ENCODE measurements around the gene FSCN2. TPM values are rescaled to one million over a fixed set of nuclear protein-coding genes. Genes with fewer than 3 reads are reported as not detected.
"Not testable (repeated sequence)": the region's sequence is repeated elsewhere in the genome, so short reads cannot be mapped to it uniquely, and the experiment has no call there.

FSCN2 gene
- total RNA-seq, 2 experiments from 2014 or later: 0.22 to 0.33 TPM

DNA sequence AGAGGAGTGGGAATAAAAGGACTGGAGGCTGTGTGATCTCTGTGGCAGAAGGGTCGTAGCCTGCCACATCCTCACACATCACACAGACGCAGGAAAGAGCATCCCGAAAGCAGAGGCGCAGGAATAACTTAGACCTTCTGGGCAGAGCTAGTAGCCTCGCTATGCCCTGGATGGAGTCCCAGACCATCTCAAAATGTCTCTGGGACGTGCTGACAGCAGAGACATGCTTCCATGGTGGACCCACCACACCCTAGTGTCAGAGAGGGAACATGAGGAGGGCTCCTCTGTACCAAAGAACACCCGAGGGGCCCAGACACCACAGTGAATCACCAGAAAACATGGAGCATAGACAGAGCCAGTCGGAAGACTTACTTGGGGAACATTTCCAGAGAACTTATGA, 53.6 kb downstream of the FSCN2 start:
- ChIA-PET CTCF (interaction anchor here (0.6 to 1.1 kb wide), 2 partner anchors 16 to 19 kb away, joined by 3 to 4 read pairs; no protein-coding TSS in a partner anchor), POLR2A (no interaction called here)
- no peak overlapping the region for H3K4me3 Mint-ChIP-seq
- no peaks in the 10 kb centered on the region for H3K27me3 Mint-ChIP-seq
- DNase-seq: no peak
- H3K27ac Mint-ChIP-seq: no peak overlapping the region
- peaks cover 27% of the 10 kb centered on the region for H3K36me3 Mint-ChIP-seq (ENCODE audit: low read depth)
- no peaks in the 10 kb centered on the region for H3K9me3 Mint-ChIP-seq
- peaks cover 8% of the 10 kb centered on the region for H3K4me1 Mint-ChIP-seq

DNA sequence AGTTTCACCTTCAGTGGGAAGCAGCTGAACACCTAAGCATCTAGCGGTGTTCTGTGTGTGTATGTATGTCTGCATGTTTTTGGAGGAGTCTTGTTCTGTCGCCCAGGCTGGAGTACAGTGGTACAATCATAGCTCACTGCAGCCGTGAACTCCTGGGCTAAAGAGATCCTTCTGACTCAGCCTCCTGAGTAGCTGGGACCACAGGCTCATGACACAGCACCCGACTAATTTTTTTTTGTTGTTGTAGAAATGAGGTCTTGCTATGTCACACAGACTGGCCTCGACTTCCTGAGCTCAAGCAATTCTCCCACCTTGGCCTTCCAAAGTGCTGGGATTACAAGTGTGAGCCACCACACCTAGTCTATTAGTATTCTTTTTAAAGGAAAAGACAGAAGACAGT, 54.2 kb downstream of the FSCN2 start:
- ChIA-PET CTCF (interaction anchor here (0.6 to 1.1 kb wide), 2 partner anchors 16 to 20 kb away, joined by 3 to 4 read pairs; no protein-coding TSS in a partner anchor), POLR2A (no interaction called here)
- H3K4me1 Mint-ChIP-seq: peaks cover 8% of the 10 kb centered on the region
- DNase-seq: no peak
- no peak overlapping the region for H3K4me3 Mint-ChIP-seq
- peaks cover 29% of the 10 kb centered on the region for H3K36me3 Mint-ChIP-seq (ENCODE audit: low read depth)
- H3K27ac Mint-ChIP-seq: no peak overlapping the region
- H3K9me3 Mint-ChIP-seq: no peaks in the 10 kb centered on the region
- H3K27me3 Mint-ChIP-seq: no peaks in the 10 kb centered on the region

DNA sequence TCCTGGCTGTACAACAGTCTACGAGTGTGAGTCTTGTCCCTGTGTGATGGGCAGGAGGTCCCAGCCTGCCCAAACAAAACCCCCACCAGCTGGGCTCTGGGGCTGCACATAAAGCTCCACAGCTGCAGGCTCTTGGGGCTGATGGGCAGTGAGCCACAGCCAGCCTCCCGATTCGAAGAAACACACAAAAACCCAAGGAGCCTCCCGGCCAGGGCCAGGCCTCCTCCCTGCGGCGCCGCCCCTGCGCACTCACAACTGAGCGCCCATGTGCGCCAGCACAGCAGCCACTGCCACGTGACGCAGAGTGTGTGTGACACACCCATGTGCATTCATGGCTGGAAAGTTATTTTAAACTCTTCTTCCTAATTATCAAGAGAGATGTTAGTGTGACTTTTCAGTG, 54.6 kb downstream of the FSCN2 start:
- Mint-ChIP-seq H3K27me3 (no peaks in the 10 kb centered on the region), H3K4me1 (peaks cover 8% of the 10 kb centered on the region), H3K4me3 (no peak overlapping the region), H3K27ac (no peak overlapping the region), H3K36me3 (ENCODE audit: low read depth) (peaks cover 31% of the 10 kb centered on the region), H3K9me3 (no peaks in the 10 kb centered on the region)
- CTCF ChIA-PET: interaction anchor here (1.1 kb wide), 1 partner anchor 15 kb away, joined by 4 read pairs; no protein-coding TSS in a partner anchor
- POLR2A ChIA-PET: no interaction called here
- DNase-seq: no peak

DNA sequence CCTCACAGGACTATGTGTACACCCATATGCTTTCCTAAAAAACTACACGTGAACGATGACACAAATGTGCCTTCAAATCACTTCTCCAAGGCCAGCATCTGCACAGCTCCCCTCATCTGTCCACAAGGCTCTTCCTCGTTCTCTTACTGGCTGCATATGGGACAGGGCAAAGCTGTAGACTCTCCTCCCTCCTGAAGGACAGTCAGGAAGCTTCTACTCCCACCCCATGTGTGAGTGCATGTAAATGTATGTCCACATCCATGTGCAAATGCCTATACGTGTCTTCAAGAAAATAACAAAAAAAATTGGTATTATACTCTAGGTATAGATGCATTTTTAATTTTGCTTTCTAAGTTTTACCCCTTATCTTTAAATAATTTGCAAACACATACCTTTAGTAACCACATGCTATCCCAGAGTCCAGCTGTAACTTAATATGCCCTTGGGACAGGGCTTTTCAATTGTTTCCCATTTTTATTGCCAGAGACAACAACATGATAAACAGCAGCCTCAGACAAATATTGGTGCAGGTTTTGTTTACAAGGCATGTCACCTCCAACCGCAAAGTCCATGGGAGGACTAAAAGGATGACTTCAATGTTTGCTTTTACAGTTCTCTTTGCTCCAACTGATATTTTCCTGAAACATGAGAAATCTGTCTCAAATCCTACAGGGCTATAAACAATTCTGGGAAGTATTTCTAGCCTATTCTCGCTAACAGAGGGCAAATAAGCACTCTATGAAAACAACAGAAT, 55.6 kb downstream of the FSCN2 start:
- peaks cover 39% of the 10 kb centered on the region for H3K36me3 Mint-ChIP-seq (ENCODE audit: low read depth)
- ChIA-PET POLR2A (no interaction called here), CTCF (interaction anchor here (0.6 kb wide), 1 partner anchor 1293 kb away, joined by 4 read pairs; no protein-coding TSS in a partner anchor)
- no peak for DNase-seq
- H3K4me1 Mint-ChIP-seq: peaks cover 8% of the 10 kb centered on the region
- H3K27me3 Mint-ChIP-seq: no peaks in the 10 kb centered on the region
- no peak overlapping the region for H3K27ac Mint-ChIP-seq
- no peaks in the 10 kb centered on the region for H3K9me3 Mint-ChIP-seq
- H3K4me3 Mint-ChIP-seq: no peak overlapping the region

DNA sequence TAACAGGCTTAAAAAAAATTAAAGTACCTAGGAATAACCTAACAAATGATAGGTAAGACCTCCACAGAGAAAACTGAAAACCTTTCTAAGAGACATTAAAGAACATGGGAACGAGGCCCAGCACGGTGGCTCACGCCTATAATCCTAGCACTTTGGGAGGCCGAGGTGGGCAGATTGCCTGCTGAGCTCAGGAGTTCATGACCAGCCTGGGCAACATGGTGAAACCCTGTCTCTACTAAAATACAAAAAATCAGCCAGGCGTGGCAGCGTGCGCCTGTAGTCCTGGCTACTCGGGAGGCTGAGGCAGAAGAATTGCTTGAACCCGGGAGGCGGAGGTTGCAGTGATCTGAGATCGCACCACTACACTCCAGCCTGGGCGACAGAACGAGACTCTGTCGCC, 56.6 kb downstream of the FSCN2 start:
- H3K36me3 Mint-ChIP-seq (ENCODE audit: low read depth): peaks cover 37% of the 10 kb centered on the region
- ChIA-PET CTCF (interaction anchor here (0.6 kb wide), 1 partner anchor 1294 kb away, joined by 4 read pairs; no protein-coding TSS in a partner anchor), POLR2A (interaction anchor here (0.6 kb wide), 1 partner anchor 334 kb away, joined by 7 read pairs; no protein-coding TSS in a partner anchor)
- DNase-seq, H3K4me3 Mint-ChIP-seq, H3K27me3 Mint-ChIP-seq, H3K9me3 Mint-ChIP-seq, H3K4me1 Mint-ChIP-seq, H3K27ac Mint-ChIP-seq: not testable (repeated sequence)

DNA sequence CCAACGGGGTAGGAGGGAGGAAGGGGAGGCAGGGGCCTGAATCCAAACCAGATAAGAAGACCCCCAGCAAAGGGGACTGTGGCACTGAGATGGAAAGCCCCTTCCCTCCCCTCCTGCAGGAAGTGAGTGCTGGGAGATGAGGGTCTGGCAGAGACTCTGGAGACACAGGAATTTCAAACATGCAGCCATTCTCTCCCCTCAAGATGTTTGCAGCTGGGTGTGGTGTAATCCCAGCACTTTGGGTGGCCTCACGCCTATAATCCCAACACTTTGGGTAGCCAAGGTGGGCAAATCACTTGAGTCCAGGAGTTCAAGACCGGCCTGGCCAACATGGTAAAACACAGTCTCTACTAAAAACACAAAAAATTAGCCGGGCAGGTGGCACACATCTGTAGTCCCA, 57.9 kb downstream of the FSCN2 start:
- ChIA-PET POLR2A (no interaction called here), CTCF (interaction anchor here (1.1 kb wide), 1 partner anchor 27 kb away, joined by 3 read pairs; no protein-coding TSS in a partner anchor)
- peaks cover 35% of the 10 kb centered on the region for H3K36me3 Mint-ChIP-seq (ENCODE audit: low read depth)

More for the DNA sequence above, 57.9 kb downstream of the FSCN2 start:
- Mint-ChIP-seq H3K9me3 (no peaks in the 10 kb centered on the region), H3K27ac (no peak overlapping the region), H3K4me1 (no peaks in the 10 kb centered on the region), H3K4me3 (no peak overlapping the region), H3K27me3 (no peaks in the 10 kb centered on the region)
- no peak for DNase-seq

Other genes starting within 250 kb of the FSCN2 start
- gene SLC38A10, start 233.1 kb upstream of the FSCN2 start, total RNA-seq: 100 to 1,000 TPM in 1 of 2 experiments, 10 to 100 TPM in 1; 94.4 to 109 TPM
- gene BAHCC1, start 132.9 kb upstream of the FSCN2 start, total RNA-seq: not detected
- 1,000 to 10,000 TPM; 4,611 to 5,328 TPM for gene ACTG1, start 15.6 kb upstream of the FSCN2 start, total RNA-seq
- gene FAAP100, start 24.0 kb downstream of the FSCN2 start, total RNA-seq: 10 to 100 TPM; 30.8 to 42.1 TPM
- gene NPLOC4, start 108.7 kb downstream of the FSCN2 start, total RNA-seq: 10 to 100 TPM; 91.3 to 98.2 TPM
- under 1 TPM; 0.75 to 0.89 TPM for gene TSPAN10, start 108.8 kb downstream of the FSCN2 start, total RNA-seq
- gene PDE6G, start 128.2 kb downstream of the FSCN2 start, total RNA-seq: 10 to 100 TPM; 19.8 to 24.7 TPM
- gene OXLD1, start 138.2 kb downstream of the FSCN2 start, total RNA-seq: 10 to 100 TPM; 43.6 to 49.9 TPM
- 10 to 100 TPM; 30.2 to 33.8 TPM for gene CCDC137, start 138.4 kb downstream of the FSCN2 start, total RNA-seq
- 10 to 100 TPM; 35.4 to 42.1 TPM for gene ARL16, start 155.4 kb downstream of the FSCN2 start, total RNA-seq
- gene HGS, start 155.6 kb downstream of the FSCN2 start, total RNA-seq: 100 to 1,000 TPM; 121 to 128 TPM
- 10 to 100 TPM; 52.7 to 62.3 TPM for gene MRPL12, start 175.0 kb downstream of the FSCN2 start, total RNA-seq
- 10 to 100 TPM; 29.2 to 32.4 TPM for gene SLC25A10, start 183.9 kb downstream of the FSCN2 start, total RNA-seq

Measured in activated CD4-positive, alpha-beta T cell treated with anti-CD3 and anti-CD28 coated beads, Interleukin-2, amount 10 ng/mL, durations not matched to agents 7 days and 5 days (primary cell).